Activated T-cell treated with anti-CD3 and anti-CD28 coated beads for 48 hours (primary cell): Measurements from ENCODE around the gene XYLT2.
"Not testable (repeated sequence)": the region's sequence is repeated elsewhere in the genome, so short reads cannot be mapped to it uniquely, and the experiment has no call there.

ENCODE experiments used
- DNase-seq: peaks from one replicate; pipeline ENCODE4 v3.0.0-alpha.2; 2020; ENCODE audit warnings: low read depth

Gene XYLT2

DNA sequence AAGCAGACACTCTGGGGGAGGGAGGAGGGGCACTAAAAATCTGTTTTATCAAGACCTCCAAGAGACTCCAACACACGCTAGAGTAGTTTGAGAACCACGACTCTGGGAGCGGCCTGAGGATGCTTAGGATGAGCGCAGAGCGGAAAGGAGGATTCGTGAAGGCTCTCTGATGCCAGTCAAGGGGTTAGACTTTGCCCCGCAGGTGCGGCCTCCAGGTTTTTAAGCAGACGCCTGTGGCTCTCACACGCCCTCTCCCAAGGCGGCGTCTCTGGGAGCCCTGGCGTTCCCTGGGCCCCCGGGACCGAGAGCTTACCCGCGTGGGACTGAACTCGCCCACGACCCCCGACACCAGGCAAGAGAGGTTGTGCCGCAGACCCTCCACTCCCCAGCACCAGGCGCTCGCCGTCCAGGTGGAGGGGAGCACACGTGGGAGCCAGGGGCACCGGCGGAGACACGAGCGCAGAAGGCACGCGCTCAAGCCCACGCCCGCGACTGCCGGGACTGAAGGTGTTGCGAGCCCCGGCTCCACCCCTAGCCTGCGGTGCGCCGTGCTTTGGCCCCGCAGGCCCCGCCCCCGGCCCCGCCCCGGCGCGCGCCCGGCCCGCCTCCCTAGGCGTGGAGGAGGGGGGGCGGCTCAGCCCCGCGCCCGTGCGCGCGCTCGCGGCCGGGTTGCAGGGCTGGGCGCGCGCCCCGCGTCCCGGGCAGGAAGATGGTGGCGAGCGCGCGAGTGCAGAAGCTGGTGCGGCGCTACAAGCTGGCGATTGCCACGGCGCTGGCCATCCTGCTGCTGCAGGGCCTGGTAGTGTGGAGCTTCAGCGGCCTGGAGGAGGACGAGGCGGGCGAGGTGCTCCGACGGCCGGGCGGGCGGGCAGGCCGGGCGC lies at the start of gene XYLT2:
Gene XYLT2 (plus strand): TSS at position 695 of the 881 bp plus-strand sequence. CDS start 15 bp downstream, at position 710.
- DNase-seq: peak; percentile 93

- peak; percentile 71 for DNase-seq
These were observed 48.5 kb upstream of the XYLT2 start for GRCh38 chr17:50297407-50297865.

DNA sequence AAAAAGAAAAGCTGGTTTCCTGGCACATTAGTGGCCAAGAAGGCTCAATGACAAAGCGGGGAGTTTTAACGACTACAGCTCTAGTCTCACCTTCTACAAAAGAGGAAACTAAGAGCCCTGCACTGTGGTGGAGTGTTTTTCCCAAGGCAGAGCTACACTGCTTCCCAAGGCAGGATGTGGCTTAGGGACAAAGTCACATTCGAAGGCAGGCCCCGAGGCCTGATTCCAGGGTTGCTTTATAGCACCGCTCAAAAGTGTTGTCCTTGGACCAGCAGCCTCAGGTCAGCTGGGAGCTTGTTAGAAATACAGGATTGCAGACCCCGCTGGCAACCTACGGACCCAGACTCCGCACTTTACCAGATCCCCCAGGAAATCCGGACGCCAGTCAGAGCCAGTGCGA lies 47.9 kb upstream of the XYLT2 start:
- no peak for DNase-seq

DNA sequence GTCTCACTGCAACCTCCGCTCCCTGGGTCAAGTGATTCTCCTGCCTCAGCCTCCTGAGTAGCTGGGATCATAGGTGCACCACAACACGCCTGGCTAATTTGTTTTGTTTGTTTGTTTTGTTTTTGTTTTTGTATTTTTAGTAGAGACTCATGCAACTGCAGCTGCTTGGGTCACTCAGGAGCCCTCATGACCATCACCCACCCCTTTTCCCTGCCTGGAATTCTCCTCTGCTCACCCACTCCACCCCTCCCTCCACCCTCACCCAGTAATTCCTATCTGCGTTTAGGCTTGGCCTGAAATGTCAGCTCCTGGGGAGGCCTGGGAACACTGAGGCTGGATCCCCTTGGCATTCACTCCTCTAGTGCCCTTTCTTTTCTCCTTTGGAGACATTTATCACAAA lies 46.1 kb upstream of the XYLT2 start:
- no peak for DNase-seq

- DNase-seq: not testable (repeated sequence)
These were observed 45.1 kb upstream of the XYLT2 start for GRCh38 chr17:50300824-50301223.

GRCh38 chr17:50301891-50302584 lies 43.9 kb upstream of the XYLT2 start:
- no peak for DNase-seq

DNA sequence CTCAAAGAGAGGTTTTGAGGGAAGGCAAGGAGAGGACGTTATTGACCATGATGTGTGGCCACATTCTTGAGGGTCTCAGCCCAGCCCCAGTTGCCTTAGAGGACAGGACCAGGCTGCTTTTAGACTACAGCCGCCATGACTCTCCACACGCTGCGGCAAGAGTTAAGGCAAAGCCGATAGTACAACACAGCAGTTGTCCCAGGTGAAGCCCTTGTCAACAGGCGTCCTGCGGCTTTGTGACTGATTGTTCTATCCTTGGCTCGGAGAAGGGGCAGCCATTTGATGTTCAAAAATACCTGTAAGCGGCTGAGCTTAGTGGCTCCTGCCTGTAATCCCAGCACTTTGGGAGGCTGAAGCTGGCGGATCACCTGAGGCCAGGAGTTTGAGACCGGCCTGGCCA lies 42.9 kb upstream of the XYLT2 start:
- DNase-seq: no peak

GRCh38 chr17:50303596-50303995 lies 42.3 kb upstream of the XYLT2 start:
- no peak for DNase-seq

DNA sequence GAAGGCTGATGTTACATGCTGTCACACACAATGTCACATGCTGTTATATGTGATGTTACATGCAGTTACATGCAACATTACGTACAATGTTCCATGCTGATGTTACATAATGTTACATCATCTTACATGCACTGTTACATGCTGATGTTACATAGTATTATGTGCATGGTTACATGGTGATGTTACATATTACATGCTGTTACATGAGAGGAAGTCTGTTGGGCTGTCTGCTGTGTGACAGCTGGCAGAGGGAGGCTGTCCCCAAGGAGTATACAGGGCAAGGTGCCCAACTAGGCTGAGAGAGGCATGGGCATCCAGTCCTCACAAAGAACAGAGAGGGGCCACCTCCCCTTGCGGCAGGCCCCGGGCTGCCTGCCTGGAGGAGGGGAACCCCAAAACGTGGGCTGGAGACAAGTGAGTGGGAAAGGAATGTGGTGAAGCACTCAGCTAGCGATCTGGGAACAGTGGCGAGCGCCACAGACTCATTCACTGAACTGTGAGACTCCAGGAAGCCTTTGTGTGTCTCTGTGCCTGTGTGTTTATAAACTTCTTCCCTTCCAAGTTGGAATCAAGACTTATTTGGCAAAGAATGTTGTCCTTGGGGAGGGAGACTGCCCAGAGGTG lies 41.0 kb upstream of the XYLT2 start:
- no peak for DNase-seq

- no peak for DNase-seq
These were observed 38.3 kb upstream of the XYLT2 start for GRCh38 chr17:50307654-50308053.

- DNase-seq: no peak
These were observed 37.3 kb upstream of the XYLT2 start for GRCh38 chr17:50308666-50309065.

- no peak for DNase-seq
These were observed 35.3 kb upstream of the XYLT2 start for GRCh38 chr17:50310455-50311111.

DNA sequence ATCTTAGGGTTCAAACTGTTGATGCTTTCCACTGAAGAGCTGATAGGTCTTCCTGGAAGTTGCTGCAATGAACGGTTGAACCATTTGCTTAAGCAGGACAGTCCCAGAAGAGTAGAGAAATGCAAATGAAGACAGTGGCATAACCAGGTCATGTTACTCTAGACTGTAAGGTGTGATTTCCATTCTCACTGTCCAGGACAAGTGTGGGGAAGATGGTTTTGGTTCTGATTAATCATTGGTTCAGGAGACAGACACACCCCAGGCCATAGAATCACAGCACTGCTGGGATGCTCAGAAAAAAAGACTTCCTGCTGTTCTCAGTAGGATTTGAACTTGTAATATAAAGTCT lies 34.8 kb upstream of the XYLT2 start:
- DNase-seq: no peak

DNA sequence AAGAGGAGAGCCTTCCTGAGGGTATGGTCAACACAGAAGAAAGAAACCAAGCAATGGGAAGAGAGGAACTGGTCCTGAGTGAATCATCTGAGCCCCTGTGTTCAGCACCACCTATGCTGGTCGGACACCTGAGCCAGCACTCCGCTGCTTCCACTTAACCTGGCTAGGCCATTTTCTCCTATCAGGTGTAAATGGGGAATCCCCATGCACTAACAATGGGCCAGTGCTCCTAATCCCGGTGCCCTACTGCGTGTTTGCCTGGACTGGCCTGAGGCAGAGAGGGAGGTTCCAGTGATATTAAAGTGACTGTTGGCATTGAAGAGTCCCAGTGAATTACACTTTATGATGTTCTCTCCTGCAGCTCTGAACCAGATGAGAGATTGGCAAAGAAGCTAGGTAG lies 34.4 kb upstream of the XYLT2 start:
- no peak for DNase-seq

- DNase-seq: no peak
These were observed 33.6 kb upstream of the XYLT2 start for GRCh38 chr17:50312308-50312707.

DNA sequence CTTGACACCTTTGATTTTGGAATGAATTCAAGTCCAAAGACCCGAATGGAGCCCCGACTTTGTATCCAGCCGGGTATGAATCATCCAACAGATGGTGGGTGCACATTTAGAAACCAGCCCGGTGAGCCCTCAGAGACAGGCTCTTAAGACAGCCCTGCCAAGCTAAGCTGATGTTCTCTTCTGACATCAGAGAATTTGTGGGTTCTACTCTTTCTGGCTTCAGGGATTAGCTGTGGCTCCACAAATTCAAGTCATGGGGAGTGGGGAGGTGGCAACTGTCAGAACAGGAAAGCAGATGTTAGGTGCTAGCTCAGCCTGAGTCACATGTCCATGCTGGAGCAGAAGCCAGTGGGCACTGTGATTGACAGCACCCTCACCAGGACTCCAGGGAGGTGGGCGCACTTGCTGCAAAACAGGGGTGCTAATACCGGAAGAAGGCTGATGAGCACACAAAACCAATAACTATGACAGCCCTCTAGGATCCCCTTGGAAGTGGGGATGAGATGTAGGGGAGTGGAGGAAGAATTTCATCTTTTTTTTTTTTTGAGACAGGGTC lies 31.4 kb upstream of the XYLT2 start:
- no peak for DNase-seq

DNA sequence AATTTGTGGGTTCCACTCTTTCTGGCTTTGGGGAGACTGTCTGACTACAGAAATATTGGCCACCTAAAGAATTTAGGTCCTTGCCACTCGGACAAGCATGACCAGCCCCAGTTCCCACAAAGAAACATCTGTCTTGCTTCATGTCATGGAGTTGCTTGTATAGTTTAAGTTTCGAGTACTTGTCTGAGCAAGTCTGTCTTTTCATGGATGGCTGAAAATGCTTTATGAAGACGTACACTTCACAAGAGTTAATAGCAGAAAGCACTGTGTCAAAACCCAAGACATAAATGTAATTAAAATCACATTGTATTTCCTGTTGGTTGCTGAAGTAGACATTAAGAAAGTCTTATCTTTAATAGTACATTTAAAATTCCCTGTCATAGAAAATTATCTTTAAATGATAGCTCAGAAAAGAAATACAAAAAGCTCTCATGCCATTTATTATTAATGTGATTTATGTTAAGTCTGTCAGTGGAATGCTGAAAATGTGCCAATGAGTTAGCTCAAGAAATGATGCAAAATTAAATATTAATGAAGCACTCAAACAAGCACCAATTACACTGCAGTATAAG lies 29.8 kb upstream of the XYLT2 start:
- no peak for DNase-seq

- DNase-seq: not testable (repeated sequence)
These were observed 29.3 kb upstream of the XYLT2 start for GRCh38 chr17:50316660-50317059.

DNA sequence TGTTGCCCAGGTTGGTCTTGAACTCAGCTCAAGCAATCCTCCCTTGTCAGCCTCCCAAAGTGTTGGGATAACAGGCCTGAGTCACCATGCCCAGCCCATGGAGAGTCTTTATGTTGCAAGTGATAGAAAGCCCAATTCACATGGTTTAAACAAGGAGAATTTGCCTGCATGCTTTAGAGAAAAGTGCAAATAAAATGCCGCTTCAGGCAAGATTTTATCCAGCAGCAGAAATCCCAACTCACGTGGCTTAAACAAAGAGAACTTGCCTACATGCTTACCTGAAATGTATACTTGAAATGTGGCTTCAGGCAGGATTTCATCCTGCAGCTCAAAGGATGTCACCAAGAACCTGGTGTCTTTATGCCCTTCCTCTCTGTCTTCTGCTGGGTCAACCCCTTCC lies 28.8 kb upstream of the XYLT2 start:
- DNase-seq: no peak

- DNase-seq: no peak
These were observed 27.2 kb upstream of the XYLT2 start for GRCh38 chr17:50318501-50319285.
